Neuron (in vitro differentiated cells): ENCODE data around the gene ARMC2.
"Not testable (repeated sequence)": the region's sequence is repeated elsewhere in the genome, so short reads cannot be mapped to it uniquely, and the experiment has no call there.

Experiments
- H2AFZ ChIP-seq: one replicate; pipeline ENCODE4 v1.6.1; 2013; ENCODE audit warnings: low read depth, mild to moderate bottlenecking, inconsistent platforms, low read length, moderate library complexity
- H3K27me3 ChIP-seq: one replicate; pipeline ENCODE4 v1.6.1; 2013; ENCODE audit warnings: low read length; ENCODE audit not compliant: insufficient read depth
- H3K36me3 ChIP-seq: one replicate; pipeline ENCODE4 v1.6.1; 2013; ENCODE audit warnings: low read length; ENCODE audit not compliant: insufficient read depth
- H3K4me1 ChIP-seq: one replicate; pipeline ENCODE4 v1.6.1; 2013; ENCODE audit warnings: low read length; ENCODE audit not compliant: insufficient read depth
- H3K4me3 ChIP-seq: 2 replicates; pipeline ENCODE4 v1.5.1; 2013; ENCODE audit warnings: mild to moderate bottlenecking, low read length, moderate library complexity
- H3K9me3 ChIP-seq: one replicate; pipeline ENCODE4 v1.6.1; 2013; ENCODE audit warnings: low read length

The ARMC2 gene

GRCh38 chr6:108809211-108809610 is 39.0 kb upstream of the ARMC2 start:
- no peak overlapping the region for H2AFZ ChIP-seq
- no peaks in the 10 kb centered on the region for H3K36me3 ChIP-seq
- H3K27me3 ChIP-seq: peaks cover under 1% of the 10 kb centered on the region
- no peaks in the 10 kb centered on the region for H3K9me3 ChIP-seq
- H3K4me3 ChIP-seq: no peak overlapping the region
- no peaks in the 10 kb centered on the region for H3K4me1 ChIP-seq

GRCh38 chr6:108810057-108810643 is 38.1 kb upstream of the ARMC2 start:
- no peaks in the 10 kb centered on the region for H3K4me1 ChIP-seq
- H3K27me3 ChIP-seq: no peaks in the 10 kb centered on the region
- no peak overlapping the region for H3K4me3 ChIP-seq
- no peak overlapping the region for H2AFZ ChIP-seq
- H3K36me3 ChIP-seq: no peaks in the 10 kb centered on the region
- no peaks in the 10 kb centered on the region for H3K9me3 ChIP-seq

GRCh38 chr6:108811490-108811889 is 36.7 kb upstream of the ARMC2 start:
- H3K4me3 ChIP-seq: no peak overlapping the region
- no peaks in the 10 kb centered on the region for H3K4me1 ChIP-seq
- H3K36me3 ChIP-seq: no peaks in the 10 kb centered on the region
- no peaks in the 10 kb centered on the region for H3K9me3 ChIP-seq
- H3K27me3 ChIP-seq: no peaks in the 10 kb centered on the region
- no peak overlapping the region for H2AFZ ChIP-seq

GRCh38 chr6:108813218-108813617 is 35.0 kb upstream of the ARMC2 start:
- H3K4me3 ChIP-seq, H2AFZ ChIP-seq, H3K9me3 ChIP-seq, H3K36me3 ChIP-seq, H3K27me3 ChIP-seq, H3K4me1 ChIP-seq: not testable (repeated sequence)

GRCh38 chr6:108817276-108817675 is 30.9 kb upstream of the ARMC2 start:
- H2AFZ ChIP-seq, H3K9me3 ChIP-seq, H3K4me3 ChIP-seq, H3K4me1 ChIP-seq, H3K27me3 ChIP-seq, H3K36me3 ChIP-seq: not testable (repeated sequence)

GRCh38 chr6:108820006-108820405 is 28.2 kb upstream of the ARMC2 start:
- Histone ChIP-seq H2AFZ (no peak overlapping the region), H3K4me3 (no peak overlapping the region), H3K27me3 (no peaks in the 10 kb centered on the region), H3K9me3 (peaks cover 4% of the 10 kb centered on the region), H3K36me3 (no peaks in the 10 kb centered on the region), H3K4me1 (no peaks in the 10 kb centered on the region)

- no peaks in the 10 kb centered on the region for H3K27me3 ChIP-seq
- no peak overlapping the region for H2AFZ ChIP-seq
- no peaks in the 10 kb centered on the region for H3K4me1 ChIP-seq
- H3K9me3 ChIP-seq: peaks cover 4% of the 10 kb centered on the region
- no peaks in the 10 kb centered on the region for H3K36me3 ChIP-seq
- no peak overlapping the region for H3K4me3 ChIP-seq
These were observed 25.8 kb upstream of the ARMC2 start for GRCh38 chr6:108822401-108822800.

- H3K27me3 ChIP-seq: no peaks in the 10 kb centered on the region
- H3K4me3 ChIP-seq: no peak overlapping the region
- no peaks in the 10 kb centered on the region for H3K4me1 ChIP-seq
- H2AFZ ChIP-seq: no peak overlapping the region
- H3K9me3 ChIP-seq: peaks cover 2% of the 10 kb centered on the region
- no peaks in the 10 kb centered on the region for H3K36me3 ChIP-seq
These were observed 22.9 kb upstream of the ARMC2 start for GRCh38 chr6:108825326-108825725.

GRCh38 chr6:108831104-108831503 is 17.1 kb upstream of the ARMC2 start:
- Histone ChIP-seq H3K4me1 (no peaks in the 10 kb centered on the region), H3K36me3 (no peaks in the 10 kb centered on the region), H3K4me3 (no peak overlapping the region), H3K9me3 (no peaks in the 10 kb centered on the region), H2AFZ (no peak overlapping the region), H3K27me3 (no peaks in the 10 kb centered on the region)

GRCh38 chr6:108832738-108833137 is 15.5 kb upstream of the ARMC2 start:
- Histone ChIP-seq H2AFZ (no peak overlapping the region), H3K27me3 (peaks cover 3% of the 10 kb centered on the region), H3K4me1 (no peaks in the 10 kb centered on the region), H3K36me3 (no peaks in the 10 kb centered on the region), H3K4me3 (no peak overlapping the region), H3K9me3 (no peaks in the 10 kb centered on the region)

- H3K27me3 ChIP-seq: peaks cover 14% of the 10 kb centered on the region
- H3K9me3 ChIP-seq: no peaks in the 10 kb centered on the region
- no peak overlapping the region for H2AFZ ChIP-seq
- H3K4me1 ChIP-seq: no peaks in the 10 kb centered on the region
- H3K4me3 ChIP-seq: no peak overlapping the region
- H3K36me3 ChIP-seq: no peaks in the 10 kb centered on the region
These were observed 12.9 kb upstream of the ARMC2 start for GRCh38 chr6:108835218-108835850.

- H3K4me1 ChIP-seq: no peaks in the 10 kb centered on the region
- no peak overlapping the region for H2AFZ ChIP-seq
- H3K9me3 ChIP-seq: no peaks in the 10 kb centered on the region
- H3K4me3 ChIP-seq: no peak overlapping the region
- H3K36me3 ChIP-seq: no peaks in the 10 kb centered on the region
- peaks cover 14% of the 10 kb centered on the region for H3K27me3 ChIP-seq
These were observed 12.2 kb upstream of the ARMC2 start for GRCh38 chr6:108836061-108836460.

GRCh38 chr6:108837236-108837971 is 10.8 kb upstream of the ARMC2 start:
- H3K4me3 ChIP-seq: no peak overlapping the region
- H3K36me3 ChIP-seq: no peaks in the 10 kb centered on the region
- H3K4me1 ChIP-seq: no peaks in the 10 kb centered on the region
- peaks cover 14% of the 10 kb centered on the region for H3K27me3 ChIP-seq
- no peak overlapping the region for H2AFZ ChIP-seq
- H3K9me3 ChIP-seq: no peaks in the 10 kb centered on the region
